HUES48 (cell line): Measurements from ENCODE around the gene HCN1.
A peak's percentile ranks its signal among the peaks of the same experiment; 100 is the strongest.

ENCODE experiments used
- H3K27ac ChIP-seq: one replicate; pipeline ENCODE4 v1.7.0; 2013; ENCODE audit warnings: low read depth, low read length, inconsistent platforms
- H3K27me3 ChIP-seq: 2 replicates; pipeline ENCODE4 v1.6.1; 2013; ENCODE audit warnings: mild to moderate bottlenecking, low read length; ENCODE audit not compliant: control insufficient read depth, insufficient read depth
- H3K36me3 ChIP-seq: 2 replicates; pipeline ENCODE4 v1.6.1; 2013; ENCODE audit warnings: low read length; ENCODE audit not compliant: control insufficient read depth, insufficient read depth
- H3K4me1 ChIP-seq: 2 replicates; pipeline ENCODE4 v1.6.1; 2013; ENCODE audit warnings: mild to moderate bottlenecking, low read length; ENCODE audit not compliant: control insufficient read depth, insufficient read depth
- H3K4me3 ChIP-seq: 2 replicates; pipeline ENCODE4 v1.5.1; 2013; ENCODE audit warnings: mild to moderate bottlenecking, low read depth, low read length
- H3K9ac ChIP-seq: 2 replicates; pipeline ENCODE4 v1.6.1; 2013; ENCODE audit warnings: mild to moderate bottlenecking, low read depth, low read length, moderate library complexity
- H3K9me3 ChIP-seq: 2 replicates; pipeline ENCODE4 v1.6.1; 2013; ENCODE audit warnings: low read length; ENCODE audit not compliant: control insufficient read depth, insufficient read depth

The HCN1 gene

GRCh38 chr5:45284436-45284835, 411.7 kb downstream of the HCN1 start:
- H3K36me3 ChIP-seq = no peaks in the 10 kb centered on the region
- peaks cover 17% of the 10 kb centered on the region for H3K4me1 ChIP-seq
- H3K9ac ChIP-seq = no peak overlapping the region
- H3K4me3 ChIP-seq = no peak overlapping the region
- H3K27ac ChIP-seq = no peak overlapping the region
- peaks cover 11% of the 10 kb centered on the region for H3K9me3 ChIP-seq
- no peaks in the 10 kb centered on the region for H3K27me3 ChIP-seq

- H3K9me3 ChIP-seq = peaks cover 11% of the 10 kb centered on the region
- H3K36me3 ChIP-seq = no peaks in the 10 kb centered on the region
- no peaks in the 10 kb centered on the region for H3K27me3 ChIP-seq
- no peak overlapping the region for H3K9ac ChIP-seq
- peaks cover 18% of the 10 kb centered on the region for H3K4me1 ChIP-seq
- peak overlapping the region; percentile 23 for H3K27ac ChIP-seq
- H3K4me3 ChIP-seq = no peak overlapping the region
Observed at GRCh38 chr5:45281081-45281480, 415.1 kb downstream of the HCN1 start.

- peak overlapping the region; percentile 79 for H3K27ac ChIP-seq
- no peak overlapping the region; the same call in 1 of the 2 replicates for H3K4me3 ChIP-seq
- H3K27me3 ChIP-seq = no peaks in the 10 kb centered on the region
- H3K9ac ChIP-seq = no peak overlapping the region
- H3K9me3 ChIP-seq = peaks cover 11% of the 10 kb centered on the region
- H3K4me1 ChIP-seq = peaks cover 12% of the 10 kb centered on the region; the same call in 1 of the 2 replicates
- no peaks in the 10 kb centered on the region for H3K36me3 ChIP-seq
Observed at GRCh38 chr5:45279109-45279508, 417.1 kb downstream of the HCN1 start.

- H3K9ac ChIP-seq = no peak overlapping the region
- H3K27ac ChIP-seq = no peak overlapping the region
- peaks cover 12% of the 10 kb centered on the region; the same call in 1 of the 2 replicates for H3K4me1 ChIP-seq
- peaks cover 11% of the 10 kb centered on the region for H3K9me3 ChIP-seq
- no peak overlapping the region for H3K4me3 ChIP-seq
- H3K27me3 ChIP-seq = no peaks in the 10 kb centered on the region
- H3K36me3 ChIP-seq = no peaks in the 10 kb centered on the region
Observed at GRCh38 chr5:45277860-45278259, 418.3 kb downstream of the HCN1 start.

- no peaks in the 10 kb centered on the region for H3K27me3 ChIP-seq
- no peak overlapping the region for H3K9ac ChIP-seq
- no peak overlapping the region for H3K4me3 ChIP-seq
- peaks cover 8% of the 10 kb centered on the region; the same call in 1 of the 2 replicates for H3K4me1 ChIP-seq
- no peaks in the 10 kb centered on the region for H3K36me3 ChIP-seq
- no peak overlapping the region for H3K27ac ChIP-seq
- no peaks in the 10 kb centered on the region for H3K9me3 ChIP-seq
Observed at GRCh38 chr5:45274241-45274640, 421.9 kb downstream of the HCN1 start.

- no peak overlapping the region for H3K27ac ChIP-seq
- no peak overlapping the region for H3K4me3 ChIP-seq
- no peaks in the 10 kb centered on the region for H3K9me3 ChIP-seq
- no peaks in the 10 kb centered on the region for H3K4me1 ChIP-seq
- no peaks in the 10 kb centered on the region for H3K36me3 ChIP-seq
- H3K27me3 ChIP-seq = no peaks in the 10 kb centered on the region
- no peak overlapping the region for H3K9ac ChIP-seq
Observed at GRCh38 chr5:45271626-45272025, 424.6 kb downstream of the HCN1 start.

- Histone ChIP-seq H3K4me1 (peaks cover 7% of the 10 kb centered on the region; the same call in 1 of the 2 replicates), H3K27ac (no peak overlapping the region), H3K36me3 (no peaks in the 10 kb centered on the region), H3K4me3 (no peak overlapping the region), H3K9me3 (no peaks in the 10 kb centered on the region), H3K9ac (no peak overlapping the region), H3K27me3 (no peaks in the 10 kb centered on the region)
Observed at GRCh38 chr5:45264447-45264846, 431.7 kb downstream of the HCN1 start.

- peaks cover 7% of the 10 kb centered on the region; the same call in 1 of the 2 replicates for H3K4me1 ChIP-seq
- H3K9me3 ChIP-seq = no peaks in the 10 kb centered on the region
- H3K9ac ChIP-seq = no peak overlapping the region
- no peak overlapping the region for H3K27ac ChIP-seq
- H3K27me3 ChIP-seq = no peaks in the 10 kb centered on the region
- no peak overlapping the region for H3K4me3 ChIP-seq
- no peaks in the 10 kb centered on the region for H3K36me3 ChIP-seq
Observed at GRCh38 chr5:45262061-45262590, 434.1 kb downstream of the HCN1 start.

- H3K9ac ChIP-seq = no peak overlapping the region
- no peak overlapping the region for H3K4me3 ChIP-seq
- no peak overlapping the region for H3K27ac ChIP-seq
- H3K36me3 ChIP-seq = no peaks in the 10 kb centered on the region
- H3K4me1 ChIP-seq = peaks cover 7% of the 10 kb centered on the region; the same call in 1 of the 2 replicates
- no peaks in the 10 kb centered on the region for H3K9me3 ChIP-seq
- H3K27me3 ChIP-seq = no peaks in the 10 kb centered on the region
Observed at GRCh38 chr5:45261125-45261524, 435.1 kb downstream of the HCN1 start.

GRCh38 chr5:45260292-45260691, 435.9 kb downstream of the HCN1 start:
- Histone ChIP-seq H3K36me3 (no peaks in the 10 kb centered on the region), H3K4me1 (peaks cover 7% of the 10 kb centered on the region; the same call in 1 of the 2 replicates), H3K27me3 (no peaks in the 10 kb centered on the region), H3K9me3 (no peaks in the 10 kb centered on the region), H3K27ac (no peak overlapping the region), H3K4me3 (no peak overlapping the region), H3K9ac (no peak overlapping the region)

- no peaks in the 10 kb centered on the region for H3K4me1 ChIP-seq
- H3K36me3 ChIP-seq = no peaks in the 10 kb centered on the region
- H3K4me3 ChIP-seq = no peak overlapping the region
- no peak overlapping the region for H3K9ac ChIP-seq
- no peaks in the 10 kb centered on the region for H3K27me3 ChIP-seq
- H3K27ac ChIP-seq = no peak overlapping the region
- peaks cover 7% of the 10 kb centered on the region; the same call in 1 of the 2 replicates for H3K9me3 ChIP-seq
Observed at GRCh38 chr5:45252978-45253377, 443.2 kb downstream of the HCN1 start.
